HEK293T (cell line): ENCODE measurements around the gene PNMA6A.
"Not testable (repeated sequence)": the region's sequence is repeated elsewhere in the genome, so short reads cannot be mapped to it uniquely, and the experiment has no call there.

Experiments used
- CTCF ChIA-PET: fragments of 350-600 bp; formaldehyde crosslinking; extraction: SDS; loops from one replicate; lab custom pipeline; 2021; ENCODE audit warnings: antibody characterized with exemption, inconsistent platforms; lab: Yijun Ruan, JAX
- POLR2A ChIA-PET: fragments of 350-600 bp; formaldehyde crosslinking; extraction: SDS; loops from one replicate; lab custom pipeline; 2020; ENCODE audit warnings: antibody characterized with exemption, inconsistent platforms; lab: Yijun Ruan, JAX
- DNase-seq: peaks from one replicate; pipeline ENCODE4 v3.0.0; 2012; ENCODE audit warnings: mixed read lengths; ENCODE audit errors: extremely low spot score
- ARNT ChIP-seq: fragments of 450-650 bp; IDR thresholded peaks from 2 replicates; pipeline ENCODE4 v1.6.1; 2017; ENCODE audit warnings: mild to moderate bottlenecking
- BHLHE40 ChIP-seq: fragments of 450-650 bp; IDR thresholded peaks from 2 replicates; pipeline ENCODE4 v1.6.1; 2016; ENCODE audit warnings: mild to moderate bottlenecking, moderate library complexity, borderline replicate concordance
- CTBP1 ChIP-seq: fragments of 450-650 bp; IDR thresholded peaks from 2 replicates; pipeline ENCODE4 v1.6.1; 2016; ENCODE audit warnings: borderline replicate concordance
- ELF4 ChIP-seq: fragments of 450-650 bp; IDR thresholded peaks from 2 replicates; pipeline ENCODE4 v1.6.1; 2017; ENCODE audit warnings: antibody characterized with exemption
- FOXA1 ChIP-seq: fragments of 450-650 bp; IDR thresholded peaks from 2 replicates; pipeline ENCODE4 v1.6.1; 2016; ENCODE audit warnings: mild to moderate bottlenecking
- FOXK2 ChIP-seq: fragments of 450-650 bp; IDR thresholded peaks from 2 replicates; pipeline ENCODE4 v1.6.1; 2016; ENCODE audit warnings: mild to moderate bottlenecking
- FOXM1 ChIP-seq: fragments of 450-650 bp; IDR thresholded peaks from 2 replicates; pipeline ENCODE4 v1.6.1; 2017; ENCODE audit warnings: mild to moderate bottlenecking, borderline replicate concordance
- HDGF ChIP-seq: fragments of 450-650 bp; IDR thresholded peaks from 2 replicates; pipeline ENCODE4 v1.6.1; 2017; ENCODE audit warnings: antibody characterized with exemption, borderline replicate concordance
- L3MBTL2 ChIP-seq: fragments of 450-650 bp; conservative IDR thresholded peaks from 2 replicates; pipeline ENCODE4 v1.6.1; 2016; ENCODE audit warnings: mild to moderate bottlenecking
- LEF1 ChIP-seq: fragments of 450-650 bp; IDR thresholded peaks from 2 replicates; pipeline ENCODE4 v1.6.1; 2017; ENCODE audit warnings: mild to moderate bottlenecking, borderline replicate concordance
- NFRKB ChIP-seq: fragments of 450-650 bp; IDR thresholded peaks from 2 replicates; pipeline ENCODE4 v1.6.1; 2016; ENCODE audit warnings: mild to moderate bottlenecking, moderate library complexity
- SP1 ChIP-seq: fragments of 450-650 bp; IDR thresholded peaks from 2 replicates; pipeline ENCODE4 v1.6.1; 2017
- SUZ12 ChIP-seq: fragments of 450-650 bp; IDR thresholded peaks from 2 replicates; pipeline ENCODE4 v1.6.1; 2016; ENCODE audit warnings: mild to moderate bottlenecking
- TARDBP ChIP-seq: fragments of 450-650 bp; IDR thresholded peaks from 2 replicates; pipeline ENCODE4 v1.6.1; 2016
- ZNF384 ChIP-seq: fragments of 450-650 bp; IDR thresholded peaks from 2 replicates; pipeline ENCODE4 v1.6.1; 2016
- TF ChIP-seq, protein P1 (sequence below): fragments of 450-650 bp; IDR thresholded peaks from 2 replicates; pipeline ENCODE4 v1.6.1; 2016

PNMA6A gene

DNA sequence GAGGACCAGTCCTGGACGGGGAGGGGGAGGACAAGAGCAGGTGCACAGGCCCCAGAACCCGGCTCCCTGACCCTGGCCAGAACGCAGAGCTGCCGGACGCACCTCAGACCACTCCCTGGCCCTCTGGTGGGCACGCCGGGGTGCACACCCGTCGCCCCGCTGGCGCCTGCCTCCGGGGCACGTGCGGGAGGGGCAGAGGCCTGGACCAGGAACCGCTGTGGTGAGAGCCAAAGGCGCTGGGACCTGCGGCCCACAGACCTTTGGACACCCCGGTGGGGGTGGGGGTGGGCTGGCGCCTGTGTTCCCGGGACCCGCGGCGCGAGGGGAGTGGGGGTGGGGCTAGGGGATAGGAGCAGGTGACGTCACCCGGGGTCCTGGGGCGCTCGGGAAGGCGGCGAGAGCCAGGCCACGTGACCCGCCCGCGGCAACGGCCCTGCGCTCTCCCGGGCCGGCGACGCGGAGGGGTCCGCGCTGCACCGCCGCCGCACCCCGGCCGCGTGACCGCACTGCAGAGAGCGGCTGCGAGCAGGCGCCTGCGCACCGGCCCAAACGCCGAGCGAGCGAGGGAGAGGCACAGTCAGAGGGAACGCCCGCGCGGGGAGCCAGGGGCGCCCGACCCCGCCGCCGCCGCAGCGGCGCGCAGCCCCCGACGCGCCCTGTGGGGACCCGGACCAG is at the start of gene PNMA6A:
Gene PNMA6A, plus strand, starts transcription at position 546 of the 675 bp plus-strand sequence. CDS start 609 bp downstream, outside the sequence.
- CTCF ChIA-PET, DNase-seq, POLR2A ChIA-PET: not testable (repeated sequence)

DNA sequence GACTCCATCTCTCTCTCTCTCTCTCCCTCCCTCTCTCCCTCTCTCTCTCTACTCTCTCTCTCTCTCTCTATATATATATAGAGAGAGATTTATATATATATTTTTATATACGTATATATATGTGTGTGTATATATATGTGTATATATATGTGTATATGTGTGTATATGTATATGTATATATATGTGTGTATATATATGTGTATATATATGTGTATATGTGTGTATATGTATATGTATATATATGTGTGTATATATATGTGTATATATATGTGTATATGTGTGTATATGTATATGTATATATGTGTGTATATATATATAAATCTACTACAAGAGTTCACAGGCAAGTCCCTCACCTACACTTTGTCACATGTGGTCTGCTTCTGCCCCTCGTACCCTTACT is 45.8 kb upstream of the PNMA6A start:
- CTCF ChIA-PET, POLR2A ChIA-PET, DNase-seq: not testable (repeated sequence)

DNA sequence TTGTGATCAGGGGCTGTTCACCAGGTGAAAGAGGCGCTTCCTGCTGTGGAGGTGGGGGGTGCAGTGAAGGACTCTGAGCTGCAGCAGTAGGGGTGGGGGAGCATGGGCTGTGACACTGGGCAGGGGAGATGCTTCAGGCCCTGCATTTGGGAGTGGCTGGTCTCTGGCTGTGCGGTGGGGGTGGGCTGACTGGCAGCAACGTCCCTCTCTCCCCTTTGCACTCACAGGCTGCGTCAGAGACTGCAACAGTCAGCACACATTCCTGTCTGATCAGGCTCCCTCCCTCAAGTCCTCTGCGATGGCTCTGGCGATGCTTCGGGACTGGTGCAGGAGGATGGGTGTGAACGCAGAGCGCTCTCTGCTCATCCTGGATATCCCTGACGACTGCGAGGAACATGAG is 43.8 kb upstream of the PNMA6A start:
- CTCF ChIA-PET, POLR2A ChIA-PET, DNase-seq: not testable (repeated sequence)

GRCh38 chrX:153029162-153029561 is 43.1 kb upstream of the PNMA6A start:
- CTCF ChIA-PET = no interaction called here
- DNase-seq = no peak
- TF ChIP-seq, protein P1, sequence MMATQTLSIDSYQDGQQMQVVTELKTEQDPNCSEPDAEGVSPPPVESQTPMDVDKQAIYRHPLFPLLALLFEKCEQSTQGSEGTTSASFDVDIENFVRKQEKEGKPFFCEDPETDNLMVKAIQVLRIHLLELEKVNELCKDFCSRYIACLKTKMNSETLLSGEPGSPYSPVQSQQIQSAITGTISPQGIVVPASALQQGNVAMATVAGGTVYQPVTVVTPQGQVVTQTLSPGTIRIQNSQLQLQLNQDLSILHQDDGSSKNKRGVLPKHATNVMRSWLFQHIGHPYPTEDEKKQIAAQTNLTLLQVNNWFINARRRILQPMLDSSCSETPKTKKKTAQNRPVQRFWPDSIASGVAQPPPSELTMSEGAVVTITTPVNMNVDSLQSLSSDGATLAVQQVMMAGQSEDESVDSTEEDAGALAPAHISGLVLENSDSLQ = no peak
- TF ChIP-seq SP1 (no peak), TARDBP (no peak), CTBP1 (no peak), HDGF (no peak), ELF4 (no peak), BHLHE40 (no peak), FOXA1 (no peak), SUZ12 (no peak), LEF1 (no peak), ARNT (no peak), L3MBTL2 (no peak), NFRKB (no peak), ZNF384 (no peak), FOXK2 (no peak), FOXM1 (no peak)
- POLR2A ChIA-PET = no interaction called here

DNA sequence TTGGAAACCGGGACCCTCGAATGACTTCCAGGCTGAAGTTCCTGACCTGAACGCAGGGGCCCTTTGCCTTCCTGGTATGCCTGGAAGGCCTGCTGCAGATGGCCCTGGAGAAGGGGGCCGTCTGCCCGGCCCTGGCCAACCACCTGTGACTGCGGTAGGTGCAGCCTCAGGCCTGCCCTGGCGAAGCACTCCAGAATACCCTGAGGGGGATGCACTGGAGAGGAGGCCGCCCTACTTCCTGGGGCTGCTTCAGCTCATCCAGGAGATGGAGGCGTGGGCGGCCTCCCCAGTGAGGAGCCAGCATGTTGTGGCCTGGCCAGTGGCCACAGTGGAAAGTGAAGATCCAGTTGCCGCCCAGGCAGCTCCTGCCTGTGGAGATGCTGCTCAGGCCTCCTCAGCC is 42.4 kb upstream of the PNMA6A start:
- ChIA-PET CTCF (no interaction called here), POLR2A (no interaction called here)
- no peak for DNase-seq

GRCh38 chrX:153030801-153031200 is 41.5 kb upstream of the PNMA6A start:
- TF ChIP-seq LEF1 = no peak
- TF ChIP-seq L3MBTL2 = no peak
- no peak for DNase-seq
- ChIA-PET CTCF (no interaction called here), POLR2A (no interaction called here)

More for the DNA sequence above, 42.4 kb upstream of the PNMA6A start:
- TF ChIP-seq FOXM1 (no peak), TARDBP (no peak), ARNT (no peak), LEF1 (no peak), CTBP1 (no peak), BHLHE40 (no peak), ELF4 (no peak), NFRKB (no peak), FOXA1 (no peak)

GRCh38 chrX:153032397-153033118 is 39.7 kb upstream of the PNMA6A start:
- peak; percentile 82 for DNase-seq
- ChIA-PET POLR2A (interaction anchor here (1.1 kb wide), 1 partner anchor 91 kb away, joined by 3 read pairs; no protein-coding TSS in a partner anchor), CTCF (interaction anchor here (0.6 to 1.3 kb wide), 9 partner anchors 8 to 921 kb away, joined by 3 to 4 read pairs (median 3); partner anchors contain the start of gene PNCK)
- TF ChIP-seq L3MBTL2 = peak; percentile 46; the same call in 1 of the 2 replicates
- no peak for TF ChIP-seq FOXK2
- TF ChIP-seq ZNF384 = no peak
- TF ChIP-seq NFRKB = no peak
- no peak for TF ChIP-seq ARNT

DNA sequence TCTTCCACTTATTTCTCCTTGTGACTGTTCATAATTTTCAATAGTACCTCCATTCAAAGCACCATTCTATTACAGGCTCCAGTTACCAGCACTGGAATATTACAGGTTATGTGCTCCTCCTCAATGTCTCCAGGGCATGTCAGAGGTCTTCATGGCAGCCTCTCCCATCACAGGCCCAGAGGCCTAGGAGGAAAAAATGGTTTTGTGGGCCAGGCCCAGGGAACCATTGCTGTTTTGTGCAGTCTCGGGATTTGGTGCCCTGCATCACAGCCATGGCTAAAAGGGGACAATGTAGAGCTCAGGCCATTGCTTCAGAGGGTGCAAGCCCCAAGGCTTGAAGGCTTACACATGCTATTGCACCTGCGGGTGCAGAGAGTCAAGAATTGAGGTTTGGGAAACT is 23.2 kb upstream of the PNMA6A start:
- TF ChIP-seq FOXM1 (no peak), NFRKB (no peak), CTBP1 (no peak), SUZ12 (no peak), L3MBTL2 (no peak), FOXA1 (no peak), ZNF384 (no peak), TARDBP (no peak), BHLHE40 (no peak), ARNT (no peak)
- POLR2A ChIA-PET = no interaction called here
- CTCF ChIA-PET = no interaction called here
- DNase-seq = no peak
